GM21723 (cell line): ENCODE results near the gene EYS.
"Not testable (repeated sequence)": the region's sequence is repeated elsewhere in the genome, so short reads cannot be mapped to it uniquely, and the experiment has no call there.

ENCODE experiments used
- ATAC-seq: cut with Tn5 transposase; IDR thresholded peaks from one replicate; pipeline ENCODE4 v1.9.1; 2021; ENCODE audit warnings: mild to moderate bottlenecking, moderate library complexity; ENCODE audit not compliant: unreplicated experiment

Gene EYS

DNA sequence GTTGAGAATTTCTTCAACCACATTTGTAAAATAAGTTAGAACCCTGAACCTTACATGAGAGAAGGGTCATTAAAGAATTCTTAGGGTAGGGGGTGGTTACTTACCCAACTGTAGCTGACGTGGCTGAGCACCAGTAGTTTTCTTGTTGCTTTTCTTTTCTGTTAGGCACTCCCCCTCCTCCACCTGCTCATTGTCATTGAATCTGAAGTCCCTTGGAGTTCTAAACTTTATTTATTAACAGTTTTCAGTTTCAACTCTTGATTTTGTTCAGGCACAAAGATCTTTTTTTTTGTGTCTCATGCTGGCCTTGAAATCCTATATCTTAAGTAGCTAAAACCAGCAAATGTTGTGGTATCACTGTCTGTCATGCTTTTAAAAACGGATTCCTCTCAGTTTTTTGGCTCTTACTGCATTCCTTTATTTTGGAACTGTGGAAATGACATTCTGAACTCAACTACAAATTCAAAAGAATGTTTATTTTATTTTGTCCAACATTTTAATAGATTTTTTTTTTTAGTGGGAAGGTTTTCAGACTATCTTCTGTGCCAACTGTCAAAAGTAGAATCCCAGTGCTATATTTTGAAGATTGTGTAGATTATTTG is 1606.2 kb downstream of the EYS start:
- ATAC-seq: no peak

GRCh38 chr6:64090352-64090751 is 1616.7 kb downstream of the EYS start:
- ATAC-seq: no peak

DNA sequence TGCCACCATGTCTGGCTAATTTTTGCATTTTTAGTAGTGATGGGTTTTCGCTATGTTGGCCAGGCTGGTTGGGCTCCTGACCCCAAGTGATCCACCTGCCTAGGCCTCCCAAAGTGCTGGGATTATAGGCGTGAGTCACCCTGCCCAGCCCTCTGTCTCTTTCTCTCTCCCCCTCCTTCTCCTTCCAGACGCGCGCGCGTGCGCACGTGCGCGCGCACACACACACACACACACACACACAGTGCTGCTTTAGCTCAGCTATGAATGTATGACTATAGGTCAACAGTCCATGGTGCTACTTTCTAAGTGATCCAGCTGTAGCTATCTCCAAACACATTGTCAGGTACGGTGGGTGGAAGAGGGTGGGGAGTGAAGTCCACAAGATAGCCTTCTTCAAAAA is 1621.9 kb downstream of the EYS start:
- ATAC-seq: no peak

DNA sequence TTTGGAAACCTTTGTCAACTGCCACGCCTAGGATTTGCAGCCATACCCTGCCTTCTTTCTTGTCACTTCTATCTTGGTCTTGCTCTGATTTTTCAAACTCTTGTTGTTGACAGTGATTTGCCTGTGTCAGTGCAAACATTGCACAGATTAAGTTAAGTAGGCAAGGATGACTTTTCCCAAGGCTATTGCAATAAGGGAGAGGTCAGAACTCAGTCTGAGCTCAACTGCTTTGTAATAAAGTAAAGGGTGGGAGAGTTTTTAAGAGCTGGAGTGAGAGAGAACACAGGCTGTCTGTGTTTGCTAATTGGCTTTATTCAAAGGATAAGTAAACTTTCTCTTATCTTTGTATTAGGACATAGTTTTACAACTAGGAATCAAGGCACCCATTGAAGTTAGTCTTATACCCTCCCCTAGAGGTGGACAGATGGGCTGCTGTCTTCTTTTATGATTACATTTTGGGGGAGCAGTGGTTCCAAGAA is 1622.8 kb downstream of the EYS start:
- no peak for ATAC-seq

GRCh38 chr6:64083261-64083660 is 1623.8 kb downstream of the EYS start:
- ATAC-seq: no peak

- ATAC-seq: no peak
Measured at GRCh38 chr6:64081453-64081852, 1625.6 kb downstream of the EYS start.

DNA sequence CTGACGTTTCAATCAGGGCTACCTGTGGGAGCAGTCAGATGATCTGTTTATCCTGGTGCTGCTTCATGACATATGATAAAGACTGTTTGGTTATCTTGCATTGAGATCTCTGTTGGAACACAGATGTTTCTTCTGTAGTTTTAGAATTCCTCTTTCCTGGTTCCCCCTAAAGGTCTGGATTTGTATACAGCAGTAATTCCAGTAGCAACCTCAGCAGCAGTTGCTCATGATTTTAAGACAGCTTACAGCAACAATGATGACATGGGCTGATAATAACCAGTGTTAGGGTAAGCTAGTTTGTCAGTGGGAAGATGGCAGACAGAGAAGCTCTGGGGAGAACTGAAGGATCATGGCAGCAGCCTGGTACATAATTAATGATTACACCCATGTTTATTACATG is 1632.0 kb downstream of the EYS start:
- ATAC-seq: no peak

DNA sequence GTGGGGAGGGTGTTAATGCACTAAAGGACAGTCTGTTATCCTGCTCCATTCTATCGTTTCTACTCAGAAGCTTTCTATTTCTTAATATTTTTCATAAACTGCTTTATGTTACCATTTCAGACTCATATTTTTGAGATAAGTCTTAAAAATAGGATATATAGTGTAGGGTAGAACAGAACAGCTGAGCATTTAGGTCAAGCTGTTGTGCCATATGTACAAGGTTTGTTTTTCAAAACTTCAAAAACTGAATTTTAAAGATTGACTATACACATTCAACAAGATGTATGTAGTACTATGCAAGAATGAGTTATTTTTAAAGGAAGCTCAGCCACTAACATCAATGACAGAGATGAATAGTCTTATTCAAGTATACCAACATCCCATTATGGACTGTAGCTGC is 1634.3 kb downstream of the EYS start:
- ATAC-seq: no peak

GRCh38 chr6:64064919-64065318 is 1642.1 kb downstream of the EYS start:
- ATAC-seq: no peak

- no peak for ATAC-seq
Measured at GRCh38 chr6:64062960-64063683, 1643.9 kb downstream of the EYS start.

GRCh38 chr6:64054861-64055260 is 1652.2 kb downstream of the EYS start:
- no peak for ATAC-seq

DNA sequence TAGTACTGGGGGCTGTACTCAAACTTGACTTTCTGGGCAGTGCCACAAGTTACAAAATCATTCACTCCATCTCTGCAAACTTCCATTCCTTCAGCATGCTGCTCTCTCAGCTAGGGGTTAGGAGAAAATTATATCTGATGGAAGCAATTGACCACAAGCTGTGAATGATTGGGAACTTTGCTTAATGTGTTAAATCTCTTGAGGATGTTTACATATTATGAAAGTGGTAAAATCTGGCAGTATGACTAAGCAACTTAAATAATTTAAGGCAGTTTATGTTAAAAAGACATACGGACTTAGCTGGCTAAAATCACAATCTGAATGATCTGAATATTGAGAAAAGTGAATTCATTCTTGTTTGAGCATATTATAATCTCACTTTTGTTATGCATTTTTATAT is 1656.4 kb downstream of the EYS start:
- no peak for ATAC-seq

DNA sequence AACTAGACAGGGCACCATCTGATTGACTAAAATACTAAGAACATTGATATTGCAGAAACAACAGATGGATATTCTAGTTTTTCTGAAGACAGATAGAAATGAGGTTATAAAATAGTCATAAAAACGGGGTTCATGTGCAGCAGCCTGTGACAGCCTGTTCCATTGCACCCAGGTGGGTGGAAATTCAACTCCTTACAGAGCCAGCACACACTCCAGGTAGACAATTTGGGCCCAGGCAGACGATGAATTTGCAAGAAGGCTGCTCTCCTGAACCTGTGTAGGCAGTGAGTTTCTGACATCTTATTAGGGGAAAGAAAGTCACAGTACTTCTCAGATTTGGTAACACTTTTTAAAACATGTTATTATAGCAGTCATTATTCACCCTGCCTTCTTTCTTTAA is 1657.3 kb downstream of the EYS start:
- ATAC-seq: no peak

DNA sequence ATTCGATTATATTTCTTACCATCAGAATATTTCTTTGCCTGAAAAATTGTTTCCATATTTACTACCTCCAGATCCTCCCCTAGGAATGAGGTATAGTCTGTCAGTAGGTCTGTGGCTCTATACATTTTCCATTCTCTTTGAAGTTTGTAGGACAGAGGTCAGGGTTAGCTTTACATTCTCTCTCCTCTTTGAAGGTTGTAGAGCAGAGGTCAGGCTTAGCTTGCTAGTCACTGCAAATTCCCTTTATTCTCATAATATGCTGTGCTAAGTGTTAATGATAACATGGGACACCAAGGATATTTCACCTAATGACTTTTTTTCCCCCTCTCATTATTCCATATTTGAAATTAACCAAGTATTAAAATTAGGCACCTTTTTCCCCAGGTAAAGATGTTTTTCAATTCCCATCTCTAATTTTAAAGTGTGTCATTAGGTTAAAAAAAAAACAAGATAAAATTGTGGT is 1660.2 kb downstream of the EYS start:
- no peak for ATAC-seq

DNA sequence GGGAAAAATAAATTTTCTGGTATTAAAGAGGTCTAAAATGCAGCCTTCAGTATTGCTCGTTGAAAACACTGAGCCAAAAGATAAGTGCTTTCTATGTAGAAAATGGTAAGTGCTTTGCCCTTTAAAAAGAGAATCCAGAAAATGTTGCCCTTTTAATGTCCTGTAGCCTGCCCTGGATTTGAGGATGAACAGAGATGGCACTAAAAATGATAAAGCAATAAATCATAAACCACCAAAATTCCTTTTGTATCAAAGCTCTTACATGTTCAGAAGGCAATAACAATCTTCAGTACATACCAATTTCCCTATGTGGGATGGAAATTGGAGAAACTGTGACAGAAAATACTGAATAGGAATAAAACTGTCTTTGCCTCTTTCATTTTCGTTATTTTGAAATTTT is 1665.7 kb downstream of the EYS start:
- no peak for ATAC-seq

GRCh38 chr6:64040113-64040512 is 1666.9 kb downstream of the EYS start:
- no peak for ATAC-seq

GRCh38 chr6:64037427-64037826 is 1669.6 kb downstream of the EYS start:
- no peak for ATAC-seq

DNA sequence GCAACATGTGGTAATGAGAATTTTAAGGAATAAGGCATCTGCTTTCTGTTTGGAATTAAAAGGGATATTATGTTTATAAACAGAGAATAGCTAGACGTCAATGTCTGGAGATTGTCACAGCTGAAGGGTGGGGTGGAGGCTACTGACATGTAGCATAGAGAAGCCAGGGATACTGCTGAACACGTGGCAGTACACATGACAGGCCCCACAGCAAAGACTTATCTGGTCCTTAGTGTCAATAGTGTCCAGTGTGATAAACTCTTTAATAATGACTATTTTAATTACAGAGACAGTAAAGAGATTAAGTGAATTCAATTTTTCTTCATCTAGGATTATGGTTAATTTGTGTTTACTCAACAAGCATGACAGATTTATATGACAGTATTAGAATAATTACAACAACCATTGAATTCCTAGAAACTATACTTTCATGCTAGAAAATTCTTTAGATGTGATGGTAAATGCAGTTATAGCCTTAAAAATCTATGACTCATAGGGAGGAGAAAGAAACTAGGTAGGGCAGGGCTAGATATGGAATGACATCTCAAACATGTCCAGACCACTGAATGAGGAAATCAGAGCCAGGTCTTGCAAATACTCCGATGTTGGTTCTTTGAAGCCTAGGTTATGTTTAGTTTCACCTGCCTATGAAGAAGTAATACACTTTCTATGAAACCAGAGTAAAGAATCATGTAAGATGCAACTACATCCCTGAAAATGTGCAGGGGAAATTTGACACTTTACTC is 1671.9 kb downstream of the EYS start:
- ATAC-seq: no peak

DNA sequence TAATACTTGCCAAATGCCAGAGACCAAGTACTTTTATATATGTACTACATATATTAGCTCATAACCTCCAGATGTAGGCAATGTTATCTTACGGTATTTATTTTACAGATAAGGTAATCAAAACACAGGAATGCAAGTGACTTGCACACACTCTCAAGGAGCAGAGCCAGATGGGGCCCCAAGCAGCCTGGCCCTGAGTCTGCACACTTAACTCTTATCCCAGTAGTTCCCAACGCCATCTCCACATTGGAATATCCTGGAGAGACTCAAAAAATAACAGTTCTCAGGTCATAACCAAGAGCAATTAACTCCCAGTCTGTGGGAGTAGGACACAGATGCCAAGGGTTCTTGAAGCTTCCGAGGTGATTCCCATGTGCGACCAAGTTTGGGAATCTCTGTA is 1672.7 kb downstream of the EYS start:
- ATAC-seq: no peak

GRCh38 chr6:64030950-64031618 is 1675.9 kb downstream of the EYS start:
- not testable (repeated sequence) for ATAC-seq

GRCh38 chr6:64023693-64024092 is 1683.3 kb downstream of the EYS start:
- ATAC-seq: no peak
